Smooth muscle cell (in vitro differentiated cells): ENCODE data around the gene SLC10A6. TPM values are rescaled to one million over a fixed set of nuclear protein-coding genes. Genes with fewer than 3 reads are reported as not detected.

Source experiments
- polyA plus RNA-seq: library from polyadenylated mRNA; unstranded; fragments of >200 nt; fragmentation: Nextera tagmentation; extraction: Ambion mirVana; gene quantifications from 2 replicates; pipeline ENCODE4 v1.2.1, GENCODE V29; 2016
- total RNA-seq: library from RNA; depleted of rRNA; stranded (reverse); fragments of >200 nt; gene quantifications from 2 replicates; pipeline ENCODE4 v1.2.3, GENCODE V29; 2014

SLC10A6 gene
- total and polyA plus RNA-seq, 2 experiments from 2014 or later, result 1.4 TPM; not detected in 1

Other genes with a start within 250 kb of the SLC10A6 start
- 1.3 and 5.1 TPM in 2 replicates for gene C4orf36, start 43.0 kb upstream of the SLC10A6 start, total RNA-seq
- not detected in 2 replicates for gene C4orf36, start 43.0 kb upstream of the SLC10A6 start, polyA plus RNA-seq
- gene AFF1, start 85.6 kb upstream of the SLC10A6 start, total RNA-seq, result 17.7 and 22.0 TPM in 2 replicates
- gene AFF1, start 85.6 kb upstream of the SLC10A6 start, polyA plus RNA-seq, result 6.6 and 12.7 TPM in 2 replicates